NCI-H748 (cell line): ENCODE results near the gene IGSF23.
A peak's percentile ranks its signal among the peaks of the same experiment; 100 is the strongest.
"Not testable (repeated sequence)": the region's sequence is repeated elsewhere in the genome, so short reads cannot be mapped to it uniquely, and the experiment has no call there.

ENCODE experiments used
- DNase-seq: peaks from one replicate; lab custom pipeline; 2025; ENCODE audit not compliant: unreplicated experiment; lab: John Stamatoyannopoulos, UW

IGSF23 gene

GRCh38 chr19:44663996-44664395 lies 50.6 kb downstream of the IGSF23 start:
- no peak for DNase-seq

GRCh38 chr19:44664976-44665375 lies 51.6 kb downstream of the IGSF23 start:
- no peak for DNase-seq

GRCh38 chr19:44666852-44667556 lies 53.6 kb downstream of the IGSF23 start:
- peak; percentile 40 for DNase-seq

- no peak for DNase-seq
These were observed 55.8 kb downstream of the IGSF23 start for GRCh38 chr19:44668985-44669764.

GRCh38 chr19:44670027-44670426 lies 56.7 kb downstream of the IGSF23 start:
- DNase-seq = not testable (repeated sequence)

- DNase-seq = peak; percentile 17
These were observed 58.0 kb downstream of the IGSF23 start, which contains the start of gene CEACAM19 for GRCh38 chr19:44671400-44671799. Gene CEACAM19, plus strand, starts transcription at chr19:44671482. Its CDS starts 450 bp downstream, at chr19:44671932.

GRCh38 chr19:44672226-44672625 lies 58.9 kb downstream of the IGSF23 start:
- DNase-seq = no peak

GRCh38 chr19:44673510-44673909 lies 60.1 kb downstream of the IGSF23 start:
- no peak for DNase-seq

- DNase-seq = no peak
These were observed 62.2 kb downstream of the IGSF23 start for GRCh38 chr19:44675521-44675920.

GRCh38 chr19:44677019-44677811 lies 63.9 kb downstream of the IGSF23 start:
- DNase-seq = peak; percentile 28

- DNase-seq = no peak
These were observed 67.2 kb downstream of the IGSF23 start for GRCh38 chr19:44680536-44680935.

GRCh38 chr19:44681992-44682790 lies 68.8 kb downstream of the IGSF23 start:
- DNase-seq = no peak

GRCh38 chr19:44682807-44683206 lies 69.4 kb downstream of the IGSF23 start:
- DNase-seq = no peak

- no peak for DNase-seq
These were observed 70.3 kb downstream of the IGSF23 start for GRCh38 chr19:44683434-44684210.

- DNase-seq = not testable (repeated sequence)
These were observed 71.0 kb downstream of the IGSF23 start for GRCh38 chr19:44684396-44684795.

- no peak for DNase-seq
These were observed 71.8 kb downstream of the IGSF23 start for GRCh38 chr19:44684892-44685863.

- no peak for DNase-seq
These were observed 72.5 kb downstream of the IGSF23 start for GRCh38 chr19:44685877-44686276.
